GM12892 (cell line): ENCODE results near the gene SNX20.
A peak's percentile ranks its signal among the peaks of the same experiment; 100 is the strongest.

Experiments used
- DNase-seq: peaks from one replicate; pipeline ENCODE4 v3.0.0; 2011; ENCODE audit not compliant: insufficient read length
- FAIRE-seq: peaks from 2 replicates; lab custom pipeline; 2011; peaks lifted over from hg19 to GRCh38; lab: Jason Lieb, UNC
- POLR2A ChIP-seq: IDR thresholded peaks from 2 replicates; pipeline ENCODE4 v1.6.1; 2011; ENCODE audit warnings: low read depth, low read length, control low read depth
- POLR2AphosphoS5 ChIP-seq: IDR thresholded peaks from 2 replicates; pipeline ENCODE4 v1.6.1; 2011; ENCODE audit warnings: low read depth, low read length, control low read depth
- TAF1 ChIP-seq: IDR thresholded peaks from 2 replicates; pipeline ENCODE4 v1.6.1; 2011; ENCODE audit warnings: low read depth, mild to moderate bottlenecking, control low read depth, low read length, borderline replicate concordance

Gene SNX20

GRCh38 chr16:50712956-50713355 lies 31.8 kb upstream of the SNX20 start:
- peak; percentile 27 for FAIRE-seq

DNA sequence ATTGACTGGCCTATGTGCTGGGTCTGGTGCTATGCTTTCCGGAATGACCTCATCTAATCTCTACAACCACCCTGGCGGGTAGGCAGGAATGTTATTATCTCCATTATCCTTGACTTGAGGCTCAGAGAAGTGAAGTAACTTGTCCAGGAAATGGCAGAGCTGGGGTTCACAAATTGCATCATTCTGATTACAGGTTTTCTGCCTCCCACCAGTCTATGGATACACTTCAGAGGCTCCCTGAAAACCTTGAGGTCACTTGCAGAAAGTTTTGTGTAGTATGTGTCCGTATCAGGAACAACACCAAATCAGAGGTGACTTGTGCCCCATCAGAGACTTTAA lies 31.4 kb upstream of the SNX20 start:
- no peak for DNase-seq
- TF ChIP-seq TAF1, result no peak
- no peak for TF ChIP-seq POLR2A
- no peak for TF ChIP-seq POLR2AphosphoS5
- FAIRE-seq, result no peak

More at GRCh38 chr16:50712956-50713355, 31.8 kb upstream of the SNX20 start:
- TF ChIP-seq POLR2AphosphoS5 (no peak), TAF1 (no peak), POLR2A (no peak)
- DNase-seq, result no peak

DNA sequence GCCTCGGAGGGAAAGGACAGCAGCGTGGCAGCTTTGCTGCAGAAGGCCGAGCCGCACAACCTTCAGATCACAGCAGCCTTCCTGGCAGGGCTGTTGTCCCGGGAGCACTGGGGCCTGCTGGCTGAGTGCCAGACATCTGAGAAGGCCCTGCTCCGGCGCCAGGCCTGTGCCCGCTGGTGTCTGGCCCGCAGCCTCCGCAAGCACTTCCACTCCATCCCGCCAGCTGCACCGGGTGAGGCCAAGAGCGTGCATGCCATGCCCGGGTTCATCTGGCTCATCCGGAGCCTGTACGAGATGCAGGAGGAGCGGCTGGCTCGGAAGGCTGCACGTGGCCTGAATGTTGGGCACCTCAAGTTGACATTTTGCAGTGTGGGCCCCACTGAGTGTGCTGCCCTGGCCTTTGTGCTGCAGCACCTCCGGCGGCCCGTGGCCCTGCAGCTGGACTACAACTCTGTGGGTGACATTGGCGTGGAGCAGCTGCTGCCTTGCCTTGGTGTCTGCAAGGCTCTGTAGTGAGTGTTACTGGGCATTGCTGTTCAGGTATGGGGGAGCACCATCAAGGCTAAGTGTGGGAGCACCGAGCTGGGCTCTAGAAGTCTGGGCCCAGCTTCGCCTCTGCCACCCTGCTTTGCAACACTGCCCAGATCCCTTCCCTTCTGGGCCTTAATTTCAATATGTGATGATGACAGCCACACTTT lies 30.9 kb upstream of the SNX20 start:
- DNase-seq (no peak), FAIRE-seq (no peak)
- no peak for TF ChIP-seq TAF1
- TF ChIP-seq POLR2A, result no peak
- TF ChIP-seq POLR2AphosphoS5, result no peak

DNA sequence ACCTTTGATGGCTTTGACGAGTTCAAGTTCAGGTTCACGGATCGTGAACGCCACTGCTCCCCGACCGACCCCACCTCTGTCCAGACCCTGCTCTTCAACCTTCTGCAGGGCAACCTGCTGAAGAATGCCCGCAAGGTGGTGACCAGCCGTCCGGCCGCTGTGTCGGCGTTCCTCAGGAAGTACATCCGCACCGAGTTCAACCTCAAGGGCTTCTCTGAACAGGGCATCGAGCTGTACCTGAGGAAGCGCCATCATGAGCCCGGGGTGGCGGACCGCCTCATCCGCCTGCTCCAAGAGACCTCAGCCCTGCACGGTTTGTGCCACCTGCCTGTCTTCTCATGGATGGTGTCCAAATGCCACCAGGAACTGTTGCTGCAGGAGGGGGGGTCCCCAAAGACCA lies 29.9 kb upstream of the SNX20 start:
- DNase-seq (no peak), FAIRE-seq (no peak)
- TF ChIP-seq TAF1 (no peak), POLR2AphosphoS5 (no peak), POLR2A (no peak)

- FAIRE-seq (no peak), DNase-seq (no peak)
- TF ChIP-seq TAF1, result no peak
- TF ChIP-seq POLR2A, result no peak
- no peak for TF ChIP-seq POLR2AphosphoS5
Measured at GRCh38 chr16:50709980-50710379, 28.9 kb upstream of the SNX20 start.

DNA sequence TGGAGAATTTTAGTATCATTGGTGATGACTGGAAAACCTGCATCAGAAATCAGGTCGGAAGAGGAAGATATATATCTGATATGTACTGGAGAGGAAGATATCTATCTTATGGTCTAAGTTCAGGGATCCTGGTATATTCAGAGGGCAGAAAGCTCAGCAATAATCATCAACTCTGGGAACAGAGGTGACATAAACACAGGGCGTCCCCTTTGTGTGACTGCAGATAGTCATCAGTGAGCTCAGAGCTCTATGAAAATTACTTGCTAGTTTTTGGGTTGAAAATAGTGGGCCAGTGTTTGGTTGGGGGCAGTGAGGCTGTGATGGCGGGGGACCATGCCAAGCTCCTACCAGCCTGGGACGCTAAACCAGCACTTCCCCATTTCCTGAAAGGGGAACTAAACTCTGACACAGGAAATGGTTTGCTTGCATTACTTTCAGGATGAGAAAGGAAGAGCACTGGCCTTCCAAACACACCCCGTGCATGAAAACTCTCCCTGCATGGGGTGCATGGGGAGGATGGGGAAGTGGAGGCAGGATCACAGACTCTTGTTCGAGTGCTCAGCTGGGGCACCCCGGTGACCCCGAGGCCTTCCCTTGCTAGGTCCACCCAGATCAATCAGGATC lies 28.1 kb upstream of the SNX20 start:
- no peak for TF ChIP-seq POLR2AphosphoS5
- no peak for TF ChIP-seq TAF1
- no peak for TF ChIP-seq POLR2A
- FAIRE-seq (peak; percentile 86), DNase-seq (no peak)

DNA sequence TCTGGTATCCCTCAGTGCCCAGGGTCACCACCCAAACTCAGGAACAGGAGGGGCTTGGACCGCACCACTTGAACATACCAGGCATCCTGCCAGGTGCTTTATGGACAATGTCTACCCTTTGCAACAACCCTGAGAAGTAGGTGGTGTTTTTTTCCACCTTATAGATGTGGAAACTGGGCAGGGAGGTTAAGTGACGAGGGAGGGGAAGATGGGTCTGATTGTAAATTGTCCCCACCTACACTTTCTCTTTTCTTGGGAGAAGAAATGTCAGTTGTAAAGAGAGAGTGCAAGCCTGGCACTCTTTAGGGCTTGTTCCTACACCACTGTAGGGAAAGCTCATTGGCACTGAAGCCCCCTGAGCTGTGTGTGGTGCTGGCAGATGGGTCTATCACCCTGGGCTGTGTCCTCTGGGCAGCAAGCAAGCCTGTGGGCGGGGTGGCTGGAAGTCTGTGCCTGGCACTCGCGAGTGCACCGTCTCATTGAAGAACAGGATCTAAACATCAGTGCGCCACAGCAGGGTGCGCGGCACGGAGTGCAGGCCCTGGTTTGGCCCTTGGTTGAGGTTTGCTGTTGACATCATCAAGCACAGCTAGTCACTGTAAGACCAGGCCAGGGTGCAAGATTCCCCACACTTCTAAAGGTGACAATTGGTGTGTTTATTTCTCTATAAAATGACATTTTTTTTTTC lies 27.4 kb upstream of the SNX20 start:
- DNase-seq, result no peak

GRCh38 chr16:50706250-50706649 lies 25.1 kb upstream of the SNX20 start:
- DNase-seq, result no peak
- no peak for TF ChIP-seq POLR2A
- no peak for TF ChIP-seq TAF1
- no peak for TF ChIP-seq POLR2AphosphoS5

More for the DNA sequence above, 27.4 kb upstream of the SNX20 start:
- TF ChIP-seq TAF1 (no peak), POLR2A (no peak), POLR2AphosphoS5 (no peak)
- FAIRE-seq, result no peak

DNA sequence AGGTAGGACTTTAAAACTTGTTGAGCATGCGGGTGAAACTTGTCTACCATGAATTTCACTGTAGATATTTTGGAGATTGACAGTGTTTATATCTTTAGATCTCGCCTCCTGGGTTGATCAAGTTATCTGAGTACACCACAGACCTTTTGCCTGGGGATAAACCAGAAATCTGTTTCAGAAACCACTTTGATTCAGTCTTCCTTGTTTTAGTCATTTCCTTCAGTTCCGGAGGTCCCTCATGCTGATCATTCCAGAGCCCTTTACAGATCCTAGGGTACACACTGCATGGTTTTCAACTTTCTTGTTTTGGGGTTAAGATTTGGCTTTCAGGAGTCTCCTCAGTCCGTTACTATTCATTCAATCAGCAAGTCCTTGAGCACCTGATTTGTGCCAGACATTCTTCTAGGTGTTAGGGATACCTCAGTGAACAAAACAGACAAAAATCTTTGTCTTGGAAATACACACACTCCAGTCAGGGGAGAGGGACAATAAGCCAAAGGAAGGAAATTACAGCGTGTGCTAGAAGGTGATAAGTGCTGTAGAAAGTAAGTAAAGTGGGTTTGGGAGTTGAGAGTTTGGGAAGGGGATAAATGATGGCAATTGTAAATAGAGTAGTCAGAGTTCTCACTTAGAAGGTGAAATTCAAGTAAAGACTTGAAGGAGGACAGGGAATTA lies 24.5 kb upstream of the SNX20 start:
- DNase-seq (no peak), FAIRE-seq (peak; percentile 51)
- TF ChIP-seq POLR2A (no peak), POLR2AphosphoS5 (no peak), TAF1 (no peak)

More at GRCh38 chr16:50706250-50706649, 25.1 kb upstream of the SNX20 start:
- no peak for FAIRE-seq

DNA sequence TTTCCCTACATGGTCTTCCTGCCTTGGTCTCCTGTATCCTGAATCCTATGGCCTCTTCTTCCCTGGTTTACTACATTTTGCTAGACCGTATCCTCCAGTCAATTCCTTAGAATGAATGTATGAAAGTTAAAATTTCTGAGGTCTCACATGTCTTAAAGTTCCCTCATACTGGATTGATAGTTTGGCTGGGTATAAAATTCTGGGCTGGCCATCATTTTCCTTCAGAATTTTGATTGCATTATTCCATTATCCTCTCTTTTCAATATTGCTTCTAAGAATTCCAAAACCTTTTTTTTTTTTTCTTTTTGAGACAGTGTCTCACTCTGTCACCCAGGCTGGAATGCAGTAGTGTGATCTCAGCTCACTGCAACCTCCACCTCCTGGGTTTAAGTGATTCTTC lies 23.1 kb upstream of the SNX20 start:
- no peak for TF ChIP-seq POLR2AphosphoS5
- TF ChIP-seq TAF1, result no peak
- TF ChIP-seq POLR2A, result no peak
- no peak for FAIRE-seq
- DNase-seq, result no peak

DNA sequence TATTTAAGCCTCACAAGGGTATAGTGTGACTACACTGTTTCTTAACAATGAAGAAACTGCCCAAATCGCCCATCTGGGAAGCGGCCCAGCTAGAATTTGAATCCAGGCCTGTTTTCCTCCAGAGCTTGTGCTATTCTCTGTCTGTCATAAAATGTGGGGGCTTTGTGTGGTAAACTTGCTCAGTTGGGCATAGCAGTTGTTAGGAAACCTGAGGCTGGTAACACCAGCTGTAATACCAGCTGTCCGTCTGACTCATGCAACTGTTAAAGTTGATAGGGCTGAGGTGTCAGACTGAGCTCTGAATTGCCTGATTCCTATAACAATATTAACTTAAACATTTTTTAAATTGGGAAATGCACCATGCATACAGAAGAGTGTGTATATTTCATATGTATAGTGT lies 21.6 kb upstream of the SNX20 start:
- FAIRE-seq (no peak), DNase-seq (no peak)
- TF ChIP-seq POLR2AphosphoS5 (no peak), POLR2A (no peak), TAF1 (no peak)
